Esophagus muscularis mucosa (tissue), 4 donors: ENCODE results near the gene ETV3.

Experiments used
- EP300 ChIP-seq: sonication (generic); formaldehyde crosslinking; IDR thresholded peaks from one replicate; pipeline ENCODE4 v1.6.1; 2017; ENCODE audit warnings: antibody characterized with exemption
- POLR2A ChIP-seq: fragments of 450-650 bp; IDR thresholded peaks from one replicate; pipeline ENCODE4 v1.6.1; 2017; ENCODE audit warnings: antibody characterized with exemption, moderate library complexity, mild to moderate bottlenecking, low read depth
- POLR2AphosphoS5 ChIP-seq, 2 donors: sonication (generic); formaldehyde crosslinking; IDR thresholded peaks; one replicate each; pipeline ENCODE4 v1.6.1; 2017; ENCODE audit warnings: antibody characterized with exemption in 2 of 2
- TF ChIP-seq, protein P1 (sequence below), 3 experiments: fragments of 200-600 bp in 2 of 3; fragments of 450-650 bp in 1 of 3; sonication (generic) in 2 of 3; IDR thresholded peaks; one replicate each; pipeline ENCODE4 v1.5.1; 2017 to 2019; ENCODE audit warnings: antibody characterized with exemption in 3 of 3, mild to moderate bottlenecking in 2 of 3, moderate library complexity in 1 of 3

- no peak for TF ChIP-seq POLR2A
- TF ChIP-seq, protein P1, sequence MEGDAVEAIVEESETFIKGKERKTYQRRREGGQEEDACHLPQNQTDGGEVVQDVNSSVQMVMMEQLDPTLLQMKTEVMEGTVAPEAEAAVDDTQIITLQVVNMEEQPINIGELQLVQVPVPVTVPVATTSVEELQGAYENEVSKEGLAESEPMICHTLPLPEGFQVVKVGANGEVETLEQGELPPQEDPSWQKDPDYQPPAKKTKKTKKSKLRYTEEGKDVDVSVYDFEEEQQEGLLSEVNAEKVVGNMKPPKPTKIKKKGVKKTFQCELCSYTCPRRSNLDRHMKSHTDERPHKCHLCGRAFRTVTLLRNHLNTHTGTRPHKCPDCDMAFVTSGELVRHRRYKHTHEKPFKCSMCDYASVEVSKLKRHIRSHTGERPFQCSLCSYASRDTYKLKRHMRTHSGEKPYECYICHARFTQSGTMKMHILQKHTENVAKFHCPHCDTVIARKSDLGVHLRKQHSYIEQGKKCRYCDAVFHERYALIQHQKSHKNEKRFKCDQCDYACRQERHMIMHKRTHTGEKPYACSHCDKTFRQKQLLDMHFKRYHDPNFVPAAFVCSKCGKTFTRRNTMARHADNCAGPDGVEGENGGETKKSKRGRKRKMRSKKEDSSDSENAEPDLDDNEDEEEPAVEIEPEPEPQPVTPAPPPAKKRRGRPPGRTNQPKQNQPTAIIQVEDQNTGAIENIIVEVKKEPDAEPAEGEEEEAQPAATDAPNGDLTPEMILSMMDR (IDR thresholded peaks at IDR 0.05), result no peak
- TF ChIP-seq EP300, result no peak
- TF ChIP-seq POLR2AphosphoS5 (IDR thresholded peaks at IDR 0.05), result no peak
Observed at GRCh38 chr1:157095551-157095950, 42.6 kb downstream of the ETV3 start.
